Measurements from ENCODE around the gene BAG3. TPM values are rescaled to one million over a fixed set of nuclear protein-coding genes. Genes with fewer than 3 reads are reported as not detected.
"Not testable (repeated sequence)": the region's sequence is repeated elsewhere in the genome, so short reads cannot be mapped to it uniquely, and the experiment has no call there.

BAG3 gene
- total RNA-seq, 1 experiment from 2014 or later: 57.0 TPM

DNA sequence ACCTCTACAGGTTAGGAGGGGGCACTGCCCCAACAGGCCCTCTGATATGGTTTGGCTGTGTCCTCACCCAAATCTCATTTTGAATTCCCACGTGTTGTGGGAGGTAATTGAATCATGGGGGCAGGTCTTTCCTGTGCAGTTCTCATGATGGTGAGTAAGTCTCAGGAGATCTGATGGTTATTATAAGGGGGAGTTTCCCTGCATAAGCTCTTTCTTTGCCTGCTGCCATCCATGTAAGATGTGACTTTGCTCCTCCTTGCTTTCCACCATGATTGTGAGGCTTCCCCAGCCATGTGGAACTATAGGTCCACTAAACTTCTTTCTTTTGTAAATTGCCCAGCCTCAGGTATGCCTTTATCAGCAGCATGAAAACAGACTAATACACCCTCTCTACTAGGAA is 59.8 kb downstream of the BAG3 start:
- intact Hi-C loops (cut with micrococcal nuclease); H3K9me2 ChIP-seq (ENCODE audit: insufficient read depth); ATAC-seq; H3K9ac ChIP-seq (ENCODE audit: low read length); H3K4me1 ChIP-seq (ENCODE audit: control insufficient read depth in 1 of 2, insufficient read depth in 2 of 2, low read length in 2 of 2); H3K9me3 ChIP-seq (ENCODE audit: control insufficient read depth in 1 of 2, insufficient read depth in 1 of 2, low read depth in 1 of 2, low read length in 2 of 2); DNase-seq (ENCODE audit: low read depth, low spot score); H3K4me3 ChIP-seq (replicated peaks in 1 of 2; ENCODE audit: low read depth in 1 of 2, low read length in 2 of 2); H3K27me3 ChIP-seq (ENCODE audit: insufficient read depth, low read length); BruUV-seq (replicated peaks); H2AFZ ChIP-seq (ENCODE audit: low read depth, low read length, poor library complexity, severe bottlenecking); H3K36me3 ChIP-seq (ENCODE audit: control insufficient read depth in 1 of 2, insufficient read depth in 2 of 2, low read length in 2 of 2); POLR2A ChIA-PET; H3K4me2 ChIP-seq (ENCODE audit: low read length); CTCF ChIA-PET; H4K20me1 ChIP-seq (ENCODE audit: insufficient read depth); H3K79me2 ChIP-seq (ENCODE audit: insufficient read depth, low read length); RAD21 ChIA-PET (ENCODE audit: low non-redundant PET in 1 of 2, low total read pairs in 2 of 2, uncharacterized antibody in 2 of 2, unreplicated experiment in 2 of 2); H3K27ac ChIP-seq (ENCODE audit: low read depth, low read length): not testable (repeated sequence)

DNA sequence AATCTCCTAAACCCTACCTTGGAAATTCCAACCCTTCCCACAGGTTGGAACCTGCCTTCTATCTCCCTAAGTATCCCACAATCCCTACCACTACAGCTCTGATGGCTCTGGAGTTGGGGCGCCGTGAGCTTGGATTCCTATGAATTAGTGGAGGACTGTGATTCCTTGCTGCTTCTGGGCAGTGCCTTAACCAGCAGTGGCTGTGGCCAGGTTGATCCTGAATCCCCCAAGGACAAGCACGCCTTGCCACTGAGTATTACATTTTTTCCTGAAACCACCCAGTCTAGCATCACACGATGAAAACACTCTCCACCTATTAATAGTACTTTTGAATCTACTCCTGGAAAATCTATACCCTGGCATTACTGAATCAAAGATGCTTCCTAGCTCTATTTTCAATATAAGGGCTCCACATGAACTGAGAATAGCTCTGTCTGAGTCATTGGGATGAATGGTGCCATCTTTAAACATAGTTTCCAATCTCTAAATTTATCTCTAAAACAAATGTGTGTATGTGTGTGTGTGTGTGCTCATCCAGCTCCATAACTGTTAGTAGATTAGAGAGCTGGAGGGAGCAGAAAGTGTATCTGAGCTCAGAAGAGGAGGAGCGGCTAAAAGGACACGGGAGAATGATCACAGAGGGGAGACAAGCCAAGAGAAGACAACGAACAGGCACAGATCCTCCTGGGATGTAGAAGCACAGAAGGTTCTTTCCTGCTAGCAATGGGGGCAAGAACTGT is 62.7 kb downstream of the BAG3 start:
- no peaks in the 10 kb centered on the region for H3K9me3 ChIP-seq (ENCODE audit: control insufficient read depth in 1 of 2, insufficient read depth in 1 of 2, low read depth in 1 of 2, low read length in 2 of 2)
- no peaks in the 10 kb centered on the region for H3K36me3 ChIP-seq (ENCODE audit: control insufficient read depth in 1 of 2, insufficient read depth in 2 of 2, low read length in 2 of 2)
- H3K4me1 ChIP-seq (ENCODE audit: control insufficient read depth in 1 of 2, insufficient read depth in 2 of 2, low read length in 2 of 2): no peaks in the 10 kb centered on the region
- no peaks in the 10 kb centered on the region for H3K9me2 ChIP-seq (ENCODE audit: insufficient read depth)
- ATAC-seq (no peak), DNase-seq (ENCODE audit: low read depth, low spot score) (no peak)
- no peak overlapping the region for H3K4me2 ChIP-seq (ENCODE audit: low read length)
- H3K9ac ChIP-seq (ENCODE audit: low read length): no peak overlapping the region
- H3K79me2 ChIP-seq (ENCODE audit: insufficient read depth, low read length): no peaks in the 10 kb centered on the region
- no peaks in the 10 kb centered on the region for H4K20me1 ChIP-seq (ENCODE audit: insufficient read depth)
- no peak overlapping the region for H3K27ac ChIP-seq (ENCODE audit: low read depth, low read length)
- intact Hi-C loops (cut with micrococcal nuclease): no loop called here
- POLR2A ChIA-PET: interaction anchor here (1.8 kb wide), 1 partner anchor 12 kb away, joined by 6 read pairs; the partner anchor contains the start of gene INPP5F
- no peak overlapping the region for H3K4me3 ChIP-seq (replicated peaks in 1 of 2; ENCODE audit: low read depth in 1 of 2, low read length in 2 of 2)
- H2AFZ ChIP-seq (ENCODE audit: low read depth, low read length, poor library complexity, severe bottlenecking): no peak overlapping the region
- no peaks in the 10 kb centered on the region for H3K27me3 ChIP-seq (ENCODE audit: insufficient read depth, low read length)
- RAD21 ChIA-PET (ENCODE audit: low non-redundant PET in 1 of 2, low total read pairs in 2 of 2, uncharacterized antibody in 2 of 2, unreplicated experiment in 2 of 2): no interaction called here
- BruUV-seq (replicated peaks): no TSS peak
- CTCF ChIA-PET: interaction anchor here (1.0 kb wide), 1 partner anchor 12 kb away, joined by 3 read pairs; the partner anchor contains the start of gene INPP5F
- TF ChIP-seq, protein P1, sequence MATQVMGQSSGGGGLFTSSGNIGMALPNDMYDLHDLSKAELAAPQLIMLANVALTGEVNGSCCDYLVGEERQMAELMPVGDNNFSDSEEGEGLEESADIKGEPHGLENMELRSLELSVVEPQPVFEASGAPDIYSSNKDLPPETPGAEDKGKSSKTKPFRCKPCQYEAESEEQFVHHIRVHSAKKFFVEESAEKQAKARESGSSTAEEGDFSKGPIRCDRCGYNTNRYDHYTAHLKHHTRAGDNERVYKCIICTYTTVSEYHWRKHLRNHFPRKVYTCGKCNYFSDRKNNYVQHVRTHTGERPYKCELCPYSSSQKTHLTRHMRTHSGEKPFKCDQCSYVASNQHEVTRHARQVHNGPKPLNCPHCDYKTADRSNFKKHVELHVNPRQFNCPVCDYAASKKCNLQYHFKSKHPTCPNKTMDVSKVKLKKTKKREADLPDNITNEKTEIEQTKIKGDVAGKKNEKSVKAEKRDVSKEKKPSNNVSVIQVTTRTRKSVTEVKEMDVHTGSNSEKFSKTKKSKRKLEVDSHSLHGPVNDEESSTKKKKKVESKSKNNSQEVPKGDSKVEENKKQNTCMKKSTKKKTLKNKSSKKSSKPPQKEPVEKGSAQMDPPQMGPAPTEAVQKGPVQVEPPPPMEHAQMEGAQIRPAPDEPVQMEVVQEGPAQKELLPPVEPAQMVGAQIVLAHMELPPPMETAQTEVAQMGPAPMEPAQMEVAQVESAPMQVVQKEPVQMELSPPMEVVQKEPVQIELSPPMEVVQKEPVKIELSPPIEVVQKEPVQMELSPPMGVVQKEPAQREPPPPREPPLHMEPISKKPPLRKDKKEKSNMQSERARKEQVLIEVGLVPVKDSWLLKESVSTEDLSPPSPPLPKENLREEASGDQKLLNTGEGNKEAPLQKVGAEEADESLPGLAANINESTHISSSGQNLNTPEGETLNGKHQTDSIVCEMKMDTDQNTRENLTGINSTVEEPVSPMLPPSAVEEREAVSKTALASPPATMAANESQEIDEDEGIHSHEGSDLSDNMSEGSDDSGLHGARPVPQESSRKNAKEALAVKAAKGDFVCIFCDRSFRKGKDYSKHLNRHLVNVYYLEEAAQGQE (IDR thresholded peaks at IDR 0.05; ENCODE audit: low read depth): no peak
- TF ChIP-seq CBX3 (IDR thresholded peaks at IDR 0.05; ENCODE audit: low read depth): no peak
- TF ChIP-seq, protein P2, sequence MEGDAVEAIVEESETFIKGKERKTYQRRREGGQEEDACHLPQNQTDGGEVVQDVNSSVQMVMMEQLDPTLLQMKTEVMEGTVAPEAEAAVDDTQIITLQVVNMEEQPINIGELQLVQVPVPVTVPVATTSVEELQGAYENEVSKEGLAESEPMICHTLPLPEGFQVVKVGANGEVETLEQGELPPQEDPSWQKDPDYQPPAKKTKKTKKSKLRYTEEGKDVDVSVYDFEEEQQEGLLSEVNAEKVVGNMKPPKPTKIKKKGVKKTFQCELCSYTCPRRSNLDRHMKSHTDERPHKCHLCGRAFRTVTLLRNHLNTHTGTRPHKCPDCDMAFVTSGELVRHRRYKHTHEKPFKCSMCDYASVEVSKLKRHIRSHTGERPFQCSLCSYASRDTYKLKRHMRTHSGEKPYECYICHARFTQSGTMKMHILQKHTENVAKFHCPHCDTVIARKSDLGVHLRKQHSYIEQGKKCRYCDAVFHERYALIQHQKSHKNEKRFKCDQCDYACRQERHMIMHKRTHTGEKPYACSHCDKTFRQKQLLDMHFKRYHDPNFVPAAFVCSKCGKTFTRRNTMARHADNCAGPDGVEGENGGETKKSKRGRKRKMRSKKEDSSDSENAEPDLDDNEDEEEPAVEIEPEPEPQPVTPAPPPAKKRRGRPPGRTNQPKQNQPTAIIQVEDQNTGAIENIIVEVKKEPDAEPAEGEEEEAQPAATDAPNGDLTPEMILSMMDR (IDR thresholded peaks at IDR 0.05 in 2 of 3, conservative IDR thresholded peaks at IDR 0.05 in 1 of 3; ENCODE audit: borderline replicate concordance in 1 of 3, insufficient read depth in 1 of 3, low read depth in 2 of 3, low read length in 2 of 3): no peak
- TF ChIP-seq FOSL1 (IDR thresholded peaks at IDR 0.05; ENCODE audit: low read depth): no peak
- TF ChIP-seq EZH2 (IDR thresholded peaks at IDR 0.05): no peak
- no peak for TF ChIP-seq SP1 (IDR thresholded peaks at IDR 0.05; ENCODE audit: low read depth)
- TF ChIP-seq EGR1 (IDR thresholded peaks at IDR 0.05; ENCODE audit: low read depth): no peak
- TF ChIP-seq SIN3A (IDR thresholded peaks at IDR 0.05; ENCODE audit: low read depth): no peak
- no peak for TF ChIP-seq YY1 (IDR thresholded peaks at IDR 0.05; ENCODE audit: extremely low read depth, insufficient replicate concordance, low read depth, low read length)
- no peak for TF ChIP-seq ZFX (IDR thresholded peaks at IDR 0.05)
- TF ChIP-seq ELF1 (IDR thresholded peaks at IDR 0.05; ENCODE audit: borderline replicate concordance, low read depth): no peak
- no peak for TF ChIP-seq EZH2phosphoT487 (IDR thresholded peaks at IDR 0.05; ENCODE audit: borderline replicate concordance)
- no peak for TF ChIP-seq CEBPB (IDR thresholded peaks at IDR 0.05; ENCODE audit: low read depth)
- TF ChIP-seq ZNF274 (IDR thresholded peaks at IDR 0.05; ENCODE audit: low read depth, low read length): no peak
- TF ChIP-seq, protein P3, sequence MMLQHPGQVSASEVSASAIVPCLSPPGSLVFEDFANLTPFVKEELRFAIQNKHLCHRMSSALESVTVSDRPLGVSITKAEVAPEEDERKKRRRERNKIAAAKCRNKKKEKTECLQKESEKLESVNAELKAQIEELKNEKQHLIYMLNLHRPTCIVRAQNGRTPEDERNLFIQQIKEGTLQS (IDR thresholded peaks at IDR 0.05): no peak
- no peak for TF ChIP-seq POLR2A (IDR thresholded peaks at IDR 0.05; ENCODE audit: borderline replicate concordance, extremely low read depth, insufficient read depth, insufficient read length)
